ENCODE measurements around the gene RHOA.

RHOA gene

GRCh38 chr3:49411968-49412631, at the start of gene RHOA, which contains the start of gene TCTA:
RHOA (minus strand) TSS chr3:49411976; CDS start chr3:49375589, 36,387 bp downstream.
TCTA (plus strand) TSS chr3:49412423; CDS start chr3:49412427, 4 bp downstream.
- DNase-seq, result peak; percentile 94

GRCh38 chr3:49460956-49461355, 49.2 kb upstream of the RHOA start:
- DNase-seq, result no peak

- no peak for DNase-seq
These were observed 48.6 kb upstream of the RHOA start for GRCh38 chr3:49460188-49460890.

- no peak for DNase-seq
These were observed 44.7 kb upstream of the RHOA start for GRCh38 chr3:49456466-49456865.

GRCh38 chr3:49454898-49455681, 43.3 kb upstream of the RHOA start:
- DNase-seq, result no peak

- no peak for DNase-seq
These were observed 42.7 kb upstream of the RHOA start for GRCh38 chr3:49454458-49454857.

GRCh38 chr3:49453621-49454020, 41.8 kb upstream of the RHOA start:
- no peak for DNase-seq

GRCh38 chr3:49445391-49445790, 33.6 kb upstream of the RHOA start:
- DNase-seq, result no peak

GRCh38 chr3:49434731-49435130, 23.0 kb upstream of the RHOA start:
- DNase-seq, result no peak

GRCh38 chr3:49428752-49429080, 16.9 kb upstream of the RHOA start:
- no peak for DNase-seq

- DNase-seq, result no peak
These were observed 15.8 kb upstream of the RHOA start for GRCh38 chr3:49427586-49427985.

GRCh38 chr3:49424816-49425215, 13.0 kb upstream of the RHOA start:
- DNase-seq, result no peak

- DNase-seq, result no peak
These were observed 10.8 kb upstream of the RHOA start, which contains the start of gene AMT for GRCh38 chr3:49422379-49423248. AMT (minus strand) TSS chr3:49422473; CDS start chr3:49422450, 23 bp downstream.

GRCh38 chr3:49421890-49422378, 10.2 kb upstream of the RHOA start:
- no peak for DNase-seq

- DNase-seq, result no peak
These were observed 5.8 kb upstream of the RHOA start for GRCh38 chr3:49417516-49418120.

- no peak for DNase-seq
These were observed 5.1 kb upstream of the RHOA start for GRCh38 chr3:49416867-49417266.

- DNase-seq, result no peak
These were observed 4.3 kb upstream of the RHOA start for GRCh38 chr3:49415931-49416601.

GRCh38 chr3:49414753-49415152, 3.0 kb upstream of the RHOA start:
- DNase-seq, result no peak

- no peak for DNase-seq
These were observed 1.6 kb upstream of the RHOA start for GRCh38 chr3:49413338-49413734.

GRCh38 chr3:49412632-49413337, 1.0 kb upstream of the RHOA start:
- no peak for DNase-seq

GRCh38 chr3:49411535-49411967, 225 bp downstream of the RHOA start:
- DNase-seq, result no peak

Measured in NCI-H1694 (cell line).